ENCODE results near the gene ZNF678. TPM values are rescaled to one million over a fixed set of nuclear protein-coding genes. Genes with fewer than 3 reads are reported as not detected.

ZNF678 gene
- total and polyA plus RNA-seq, 4 donors, result 9.5 to 55.2 (median 22.6) TPM

DNA sequence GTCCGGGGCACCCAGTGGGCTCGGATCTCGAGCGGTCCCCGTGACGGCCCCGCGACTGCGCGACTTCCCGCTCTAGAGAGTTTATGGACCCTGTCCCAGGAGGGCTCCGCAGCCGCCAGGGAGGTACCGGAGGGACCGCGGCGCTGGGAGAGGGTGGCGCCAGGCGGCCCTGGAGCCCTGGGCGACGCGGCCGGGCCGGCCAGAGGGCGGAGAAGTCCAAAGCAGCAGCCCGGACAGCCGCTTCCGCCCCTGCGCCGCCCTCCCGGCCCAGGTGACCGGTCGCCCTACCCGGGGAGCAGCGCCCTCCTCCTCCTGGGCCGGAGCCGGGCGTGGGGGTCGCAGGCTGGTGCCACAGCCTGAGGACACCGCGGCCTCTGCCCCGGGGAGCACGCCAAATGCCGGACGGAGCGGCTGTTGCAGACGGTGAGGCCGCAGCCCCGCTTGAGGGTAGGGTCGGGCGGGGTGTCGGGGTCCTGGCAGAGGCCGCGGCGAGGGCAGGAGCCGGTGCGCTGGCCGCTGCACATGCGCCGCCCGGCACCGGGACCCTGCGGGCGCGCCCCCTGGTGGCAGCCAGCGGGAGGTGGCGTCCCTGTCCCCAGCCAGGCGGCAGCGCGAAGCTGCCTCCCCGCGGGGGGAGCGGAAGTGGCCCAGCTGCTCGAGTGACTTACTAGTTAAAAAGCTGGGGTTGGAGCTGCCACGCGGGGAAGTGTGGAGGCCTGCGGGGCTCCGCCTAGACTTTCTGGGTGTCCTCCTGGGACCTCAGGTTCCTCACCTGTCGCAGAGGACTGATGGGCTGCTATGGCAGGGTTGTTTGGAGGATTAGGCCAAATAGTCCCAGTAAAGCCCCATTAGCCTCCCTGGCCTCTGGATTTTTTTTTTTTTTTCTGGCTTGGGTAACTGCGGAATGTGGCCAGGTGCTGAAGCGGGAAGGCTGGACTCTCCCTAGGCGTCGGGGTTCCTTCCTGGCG lies 20.9 kb upstream of the ZNF678 start:
- WGBS (ENCODE audit: insufficient coverage), result 4% methylated on average over 84 of the region's 84 CpGs
- DNase-seq (ENCODE audit: low read depth in 4 of 6, low spot score in 6 of 6), result peak in 4 of 6 donors; percentile 41 to 90 (median 75)
- H3K4me3 ChIP-seq (ENCODE audit: low read depth, low read length), result peak overlapping the region; percentile 31
- no peaks in the 10 kb centered on the region for H3K36me3 ChIP-seq (ENCODE audit: control insufficient read depth, insufficient read depth, low read length)
- no peaks in the 10 kb centered on the region for H3K9me3 ChIP-seq (ENCODE audit: control insufficient read depth, insufficient read depth, low read length)
- no peaks in the 10 kb centered on the region for H3K27me3 ChIP-seq (ENCODE audit: control insufficient read depth, insufficient read depth, low read length)
- H3K4me1 ChIP-seq (ENCODE audit: control insufficient read depth, insufficient read depth, low read length), result peaks cover 22% of the 10 kb centered on the region
- no peak overlapping the region for H3K27ac ChIP-seq (ENCODE audit: low read depth, low read length)

- H3K4me1 ChIP-seq (ENCODE audit: control insufficient read depth, insufficient read depth, low read length), result peaks cover 22% of the 10 kb centered on the region
- H3K27me3 ChIP-seq (ENCODE audit: control insufficient read depth, insufficient read depth, low read length), result no peaks in the 10 kb centered on the region
- H3K4me3 ChIP-seq (ENCODE audit: low read depth, low read length), result no peak overlapping the region
- no peaks in the 10 kb centered on the region for H3K9me3 ChIP-seq (ENCODE audit: control insufficient read depth, insufficient read depth, low read length)
- no peak for DNase-seq (ENCODE audit: low read depth in 4 of 6, low spot score in 6 of 6)
- no peak overlapping the region for H3K27ac ChIP-seq (ENCODE audit: low read depth, low read length)
- H3K36me3 ChIP-seq (ENCODE audit: control insufficient read depth, insufficient read depth, low read length), result no peaks in the 10 kb centered on the region
- WGBS (ENCODE audit: insufficient coverage), result 94% methylated on average over 9 of the region's 14 CpGs
Measured at GRCh38 chr1:227543283-227544066, 19.9 kb upstream of the ZNF678 start.

- 84% methylated on average over 7 of the region's 9 CpGs for WGBS (ENCODE audit: insufficient coverage)
- peaks cover 22% of the 10 kb centered on the region for H3K4me1 ChIP-seq (ENCODE audit: control insufficient read depth, insufficient read depth, low read length)
- H3K9me3 ChIP-seq (ENCODE audit: control insufficient read depth, insufficient read depth, low read length), result no peaks in the 10 kb centered on the region
- H3K4me3 ChIP-seq (ENCODE audit: low read depth, low read length), result no peak overlapping the region
- no peak overlapping the region for H3K27ac ChIP-seq (ENCODE audit: low read depth, low read length)
- DNase-seq (ENCODE audit: low read depth in 4 of 6, low spot score in 6 of 6), result no peak
- no peaks in the 10 kb centered on the region for H3K27me3 ChIP-seq (ENCODE audit: control insufficient read depth, insufficient read depth, low read length)
- no peaks in the 10 kb centered on the region for H3K36me3 ChIP-seq (ENCODE audit: control insufficient read depth, insufficient read depth, low read length)
Measured at GRCh38 chr1:227544067-227545050, 19.0 kb upstream of the ZNF678 start.

- Histone ChIP-seq H3K36me3 (ENCODE audit: control insufficient read depth, insufficient read depth, low read length) (no peaks in the 10 kb centered on the region), H3K4me3 (ENCODE audit: low read depth, low read length) (no peak overlapping the region), H3K27me3 (ENCODE audit: control insufficient read depth, insufficient read depth, low read length) (no peaks in the 10 kb centered on the region), H3K9me3 (ENCODE audit: control insufficient read depth, insufficient read depth, low read length) (no peaks in the 10 kb centered on the region), H3K4me1 (ENCODE audit: control insufficient read depth, insufficient read depth, low read length) (peaks cover 22% of the 10 kb centered on the region), H3K27ac (ENCODE audit: low read depth, low read length) (no peak overlapping the region)
- no peak for DNase-seq (ENCODE audit: low read depth in 4 of 6, low spot score in 6 of 6)
- WGBS (ENCODE audit: insufficient coverage), result 71% methylated on average over 1 of the region's 5 CpGs
Measured at GRCh38 chr1:227545361-227545760, 18.0 kb upstream of the ZNF678 start.

DNA sequence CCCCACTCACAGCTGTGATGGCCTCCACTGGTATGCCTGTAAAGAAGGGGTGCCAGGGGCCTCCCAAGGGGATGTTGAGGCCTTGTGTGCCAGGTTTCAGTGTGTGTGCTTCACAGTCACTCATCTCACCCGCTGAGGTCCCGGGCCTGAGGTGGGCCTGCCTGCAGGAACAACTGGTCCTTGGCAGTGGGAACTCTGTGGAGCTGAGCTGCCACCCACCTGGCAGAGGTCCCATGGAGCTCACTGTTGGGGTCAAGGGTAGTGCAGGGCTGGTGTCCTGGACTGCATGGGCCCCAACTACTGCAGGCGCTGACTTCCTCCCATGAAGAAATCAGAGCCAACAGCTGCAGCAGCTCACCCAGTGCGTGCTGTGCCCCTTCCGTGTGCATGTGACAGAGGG lies 17.3 kb upstream of the ZNF678 start:
- Histone ChIP-seq H3K9me3 (ENCODE audit: control insufficient read depth, insufficient read depth, low read length) (no peaks in the 10 kb centered on the region), H3K27ac (ENCODE audit: low read depth, low read length) (no peak overlapping the region), H3K27me3 (ENCODE audit: control insufficient read depth, insufficient read depth, low read length) (no peaks in the 10 kb centered on the region), H3K4me1 (ENCODE audit: control insufficient read depth, insufficient read depth, low read length) (peaks cover 22% of the 10 kb centered on the region), H3K36me3 (ENCODE audit: control insufficient read depth, insufficient read depth, low read length) (no peaks in the 10 kb centered on the region), H3K4me3 (ENCODE audit: low read depth, low read length) (no peak overlapping the region)
- 62% methylated on average over 5 of the region's 5 CpGs for WGBS (ENCODE audit: insufficient coverage)
- DNase-seq (ENCODE audit: low read depth in 4 of 6, low spot score in 6 of 6), result no peak

DNA sequence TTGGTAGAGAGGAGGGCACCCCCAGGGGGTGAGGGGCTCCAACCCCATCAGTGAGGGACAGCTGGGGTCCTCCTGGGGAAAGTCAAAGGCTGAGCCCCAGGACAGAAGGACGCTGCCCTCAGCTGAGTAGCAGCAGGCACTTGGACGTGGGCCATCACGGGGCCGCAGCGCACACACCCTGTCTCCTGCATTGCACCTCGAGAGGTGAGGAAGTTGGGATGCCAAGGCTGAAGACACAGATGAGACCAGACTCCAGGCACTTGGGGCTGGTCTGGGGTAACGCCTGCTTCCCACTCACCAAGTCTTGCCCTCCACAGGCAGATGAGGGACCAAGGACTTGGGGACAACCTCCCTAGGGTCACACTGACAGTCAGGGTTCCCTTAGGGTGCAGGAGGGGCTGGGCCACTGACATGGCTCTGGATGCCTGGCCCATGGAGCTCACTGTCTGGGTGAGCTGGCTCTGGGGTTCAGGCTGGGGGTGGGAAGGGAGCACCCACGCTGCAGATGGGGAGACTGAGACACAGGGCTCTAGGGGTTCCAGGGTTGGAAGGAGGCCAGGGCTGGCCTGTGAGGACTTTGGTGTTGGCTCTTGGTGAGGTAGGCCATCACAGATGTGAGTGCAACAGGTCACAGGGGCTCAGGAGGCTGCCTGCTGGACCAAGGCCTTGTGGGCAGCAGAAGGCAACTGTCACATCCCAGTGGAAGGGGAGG lies 16.6 kb upstream of the ZNF678 start:
- H3K27ac ChIP-seq (ENCODE audit: low read depth, low read length), result no peak overlapping the region
- no peak for DNase-seq (ENCODE audit: low read depth in 4 of 6, low spot score in 6 of 6)
- peaks cover 16% of the 10 kb centered on the region for H3K4me1 ChIP-seq (ENCODE audit: control insufficient read depth, insufficient read depth, low read length)
- no peak overlapping the region for H3K4me3 ChIP-seq (ENCODE audit: low read depth, low read length)
- H3K27me3 ChIP-seq (ENCODE audit: control insufficient read depth, insufficient read depth, low read length), result no peaks in the 10 kb centered on the region
- no peaks in the 10 kb centered on the region for H3K9me3 ChIP-seq (ENCODE audit: control insufficient read depth, insufficient read depth, low read length)
- no peaks in the 10 kb centered on the region for H3K36me3 ChIP-seq (ENCODE audit: control insufficient read depth, insufficient read depth, low read length)
- 94% methylated on average over 8 of the region's 8 CpGs for WGBS (ENCODE audit: insufficient coverage)

GRCh38 chr1:227547310-227548118 lies 15.8 kb upstream of the ZNF678 start:
- peaks cover 2% of the 10 kb centered on the region for H3K9me3 ChIP-seq (ENCODE audit: control insufficient read depth, insufficient read depth, low read length)
- WGBS (ENCODE audit: insufficient coverage), result 58% methylated on average over 6 of the region's 8 CpGs
- no peak for DNase-seq (ENCODE audit: low read depth in 4 of 6, low spot score in 6 of 6)
- no peak overlapping the region for H3K27ac ChIP-seq (ENCODE audit: low read depth, low read length)
- H3K4me3 ChIP-seq (ENCODE audit: low read depth, low read length), result no peak overlapping the region
- peaks cover 14% of the 10 kb centered on the region for H3K4me1 ChIP-seq (ENCODE audit: control insufficient read depth, insufficient read depth, low read length)
- H3K36me3 ChIP-seq (ENCODE audit: control insufficient read depth, insufficient read depth, low read length), result no peaks in the 10 kb centered on the region
- H3K27me3 ChIP-seq (ENCODE audit: control insufficient read depth, insufficient read depth, low read length), result no peaks in the 10 kb centered on the region

DNA sequence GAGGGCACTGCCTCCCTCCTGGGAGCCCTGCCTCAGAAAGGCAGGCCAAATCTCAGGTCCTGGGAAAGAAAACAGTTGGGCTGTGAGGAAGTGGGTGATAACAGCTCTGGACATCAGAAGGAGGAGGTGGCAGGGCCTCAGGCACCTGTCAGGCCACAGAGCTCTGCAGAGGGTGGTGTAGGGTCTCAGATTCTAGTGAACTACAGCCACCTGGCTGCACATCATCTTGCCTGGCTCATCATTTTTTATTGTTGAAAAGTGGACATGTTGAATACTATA lies 15.3 kb upstream of the ZNF678 start:
- Histone ChIP-seq H3K4me3 (ENCODE audit: low read depth, low read length) (no peak overlapping the region), H3K4me1 (ENCODE audit: control insufficient read depth, insufficient read depth, low read length) (peaks cover 9% of the 10 kb centered on the region), H3K36me3 (ENCODE audit: control insufficient read depth, insufficient read depth, low read length) (no peaks in the 10 kb centered on the region), H3K27me3 (ENCODE audit: control insufficient read depth, insufficient read depth, low read length) (no peaks in the 10 kb centered on the region), H3K9me3 (ENCODE audit: control insufficient read depth, insufficient read depth, low read length) (peaks cover 2% of the 10 kb centered on the region), H3K27ac (ENCODE audit: low read depth, low read length) (no peak overlapping the region)
- no peak for DNase-seq (ENCODE audit: low read depth in 4 of 6, low spot score in 6 of 6)
